Suppressor macrophage (primary cell): ENCODE measurements around the gene MB.
A peak's percentile ranks its signal among the peaks of the same experiment; 100 is the strongest.

Experiments
- DNase-seq, 4 experiments: peaks; one replicate each; pipeline ENCODE4 v3.0.0-alpha.2; 2020 to 2022

Gene MB

GRCh38 chr22:35572556-35572955 lies 44.6 kb downstream of the MB start:
- peak in 2 of 4 experiments; percentile 13 to 56 for DNase-seq

- no peak for DNase-seq
Observed at GRCh38 chr22:35570686-35571194, 46.4 kb downstream of the MB start.

- no peak for DNase-seq
Observed at GRCh38 chr22:35569916-35570315, 47.2 kb downstream of the MB start.

- no peak for DNase-seq
Observed at GRCh38 chr22:35568751-35569739, 48.1 kb downstream of the MB start.

DNA sequence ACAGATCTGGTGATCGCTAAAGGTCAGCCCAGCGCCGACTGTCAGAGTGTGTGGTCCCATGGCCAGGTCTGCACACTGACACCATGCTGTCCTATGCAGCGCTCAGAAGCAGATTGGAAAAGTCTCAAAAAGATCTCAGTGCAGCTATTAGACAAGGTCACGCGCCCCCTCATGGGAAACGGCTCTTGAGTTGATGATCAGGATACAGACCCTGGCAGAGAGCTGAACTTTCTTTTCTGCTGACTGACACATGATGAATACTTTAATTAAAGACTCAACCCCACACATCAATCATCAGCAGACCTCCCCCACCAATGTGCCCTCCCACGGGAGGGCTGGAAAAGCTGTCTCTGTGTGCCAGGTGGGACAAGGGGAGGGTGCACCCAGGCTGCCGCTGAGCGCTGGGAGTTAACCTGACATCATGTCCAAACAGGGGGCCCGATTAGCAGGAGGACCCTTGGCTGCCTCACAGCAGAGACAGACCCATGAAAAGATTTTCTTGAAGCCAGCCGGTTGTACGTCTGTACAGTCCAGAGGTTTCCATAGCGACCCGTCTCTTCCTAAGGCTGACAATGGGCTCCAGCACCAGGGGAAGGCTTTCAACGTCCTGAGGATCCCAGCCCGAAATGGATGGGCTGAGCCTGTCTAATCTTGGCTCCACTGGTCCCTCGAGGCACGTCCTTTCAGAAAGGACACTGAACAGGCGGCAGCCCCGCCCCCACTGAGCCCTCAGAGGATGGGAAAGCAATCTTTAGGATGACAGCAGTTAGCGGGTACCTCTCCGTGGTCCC lies 49.6 kb downstream of the MB start:
- DNase-seq = no peak

- no peak for DNase-seq
Observed at GRCh38 chr22:35564975-35565867, 51.9 kb downstream of the MB start.

DNA sequence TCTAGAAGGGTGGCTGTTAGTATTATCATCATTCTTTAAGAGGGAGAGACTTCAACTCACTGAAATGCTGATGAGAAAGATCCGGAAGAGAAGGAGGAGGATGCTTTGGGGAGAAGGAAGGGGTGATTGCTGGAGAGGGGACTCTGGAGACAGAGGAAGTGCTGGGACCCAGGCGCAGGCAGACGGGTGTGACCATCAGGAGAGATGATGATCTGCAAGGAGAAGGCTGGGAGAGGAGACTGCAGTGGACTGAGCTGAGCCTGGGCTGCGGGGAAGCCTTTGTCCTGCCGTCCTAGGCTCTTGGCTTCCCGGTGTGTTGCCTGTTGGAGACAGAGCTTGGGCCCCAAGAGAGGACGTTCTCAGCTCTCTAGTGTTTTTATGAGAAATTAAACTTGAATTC lies 53.9 kb downstream of the MB start:
- DNase-seq = no peak

DNA sequence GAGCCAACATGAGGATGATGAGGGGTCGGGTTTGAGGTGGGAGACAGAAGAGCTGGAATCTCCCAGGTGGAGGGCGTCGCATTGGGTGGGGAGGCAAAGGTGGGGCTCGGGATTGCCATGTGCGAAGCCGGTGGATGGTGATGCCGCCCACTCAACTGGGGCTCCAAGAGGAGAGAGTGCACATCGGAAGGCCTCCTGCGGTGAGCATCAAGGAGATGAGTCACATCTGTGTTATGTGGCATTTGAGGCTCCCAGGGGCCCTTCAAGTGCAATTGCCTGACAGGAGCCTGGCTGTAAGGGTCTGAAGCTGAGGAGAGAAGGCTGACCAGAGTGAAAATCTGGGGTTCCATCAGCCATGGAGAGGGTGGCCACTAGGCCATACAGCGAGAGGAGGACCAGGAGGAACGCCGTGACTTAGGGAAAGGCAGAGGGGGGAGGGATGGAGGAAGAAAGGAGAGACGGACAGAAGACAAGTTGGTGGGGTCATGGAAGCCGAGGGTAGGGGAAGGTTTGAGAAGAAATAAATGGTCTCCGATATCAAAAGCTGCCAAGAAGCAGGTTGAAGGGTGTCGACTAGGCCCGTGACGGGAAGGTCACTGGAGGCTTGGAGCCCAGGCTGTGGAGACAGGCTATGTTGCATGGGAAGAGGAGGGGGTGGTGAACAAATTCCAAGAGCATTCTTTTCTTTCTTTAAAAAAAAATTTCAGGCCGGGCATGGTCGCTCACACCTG lies 55.2 kb downstream of the MB start:
- DNase-seq = no peak

- DNase-seq = no peak
Observed at GRCh38 chr22:35560824-35561223, 56.3 kb downstream of the MB start.

DNA sequence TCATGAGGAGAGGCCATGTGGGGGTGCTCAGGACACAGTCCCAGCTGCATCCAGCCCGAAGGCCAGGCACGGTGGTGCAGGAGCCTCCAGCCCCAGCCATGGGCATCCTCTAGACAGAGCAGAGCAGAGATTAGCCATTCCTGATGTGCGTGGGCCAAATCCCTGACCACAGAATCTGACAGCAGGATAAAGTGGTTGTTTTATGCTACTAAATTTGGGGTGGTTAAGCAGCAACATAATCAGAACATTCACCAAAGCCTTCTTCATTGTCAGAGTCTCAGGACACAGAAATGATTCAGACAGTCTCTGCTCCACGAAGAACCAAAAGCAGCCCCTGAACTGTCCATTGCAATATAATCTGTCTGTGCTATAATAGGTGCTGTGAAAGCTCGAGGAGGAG lies 56.8 kb downstream of the MB start:
- no peak for DNase-seq

DNA sequence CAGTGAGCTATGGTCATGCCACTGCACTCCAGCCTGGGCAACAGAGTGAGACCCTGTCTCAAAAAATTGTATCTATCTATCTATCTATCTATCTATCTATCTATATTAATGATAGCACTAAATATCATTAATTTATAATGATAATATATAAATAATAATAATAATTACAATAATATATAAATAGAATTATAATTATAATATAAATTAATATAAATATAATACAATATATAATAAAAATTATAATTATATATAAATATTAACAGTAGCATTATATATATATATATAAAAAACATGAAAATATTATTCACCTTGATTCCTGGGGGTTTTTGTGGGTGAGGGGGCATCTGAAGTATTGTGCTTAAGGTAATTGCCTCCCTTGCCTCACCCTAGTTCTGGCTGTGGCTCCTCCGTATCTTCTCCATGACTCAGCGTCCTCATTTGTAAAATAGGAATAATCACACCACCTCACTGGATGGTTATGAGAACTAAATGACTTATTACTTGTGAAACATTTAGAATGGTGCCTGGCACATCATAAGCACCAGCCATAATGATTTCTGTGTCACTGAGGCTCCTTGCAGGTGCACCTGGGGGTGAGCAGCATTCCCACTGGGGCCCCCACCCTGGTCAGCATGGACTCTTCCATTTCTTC lies 57.6 kb downstream of the MB start:
- DNase-seq = no peak

- DNase-seq = no peak
Observed at GRCh38 chr22:35558719-35559118, 58.4 kb downstream of the MB start.

- DNase-seq = peak in 2 of 4 experiments; percentile 23 to 30
Observed at GRCh38 chr22:35558031-35558430, 59.1 kb downstream of the MB start.
